Cardiac fibroblast (primary cell): ENCODE measurements around the gene DNAJB2.
"Not testable (repeated sequence)": the region's sequence is repeated elsewhere in the genome, so short reads cannot be mapped to it uniquely, and the experiment has no call there.

Experiments
- DNase-seq, 2 donors: peaks; one replicate each; pipeline versions ENCODE4 v3.0.0 to v3.0.0-alpha.2; 2010; ENCODE audit warnings: low read depth in 2 of 2
- H3K4me3 ChIP-seq, 2 donors: replicated peaks in 1 of 2; 1 replicate in 1 of 2; 2 replicates in 1 of 2; pipeline ENCODE4 v1.5.1; 2011; ENCODE audit warnings: low read depth in 2 of 2, low read length in 2 of 2, mild to moderate bottlenecking in 2 of 2, moderate library complexity in 1 of 2
- TF ChIP-seq, protein P1 (sequence below): IDR thresholded peaks from one replicate; pipeline ENCODE4 v1.5.1; 2011; ENCODE audit warnings: low read depth, mild to moderate bottlenecking, low read length, inconsistent platforms

Gene DNAJB2

DNA sequence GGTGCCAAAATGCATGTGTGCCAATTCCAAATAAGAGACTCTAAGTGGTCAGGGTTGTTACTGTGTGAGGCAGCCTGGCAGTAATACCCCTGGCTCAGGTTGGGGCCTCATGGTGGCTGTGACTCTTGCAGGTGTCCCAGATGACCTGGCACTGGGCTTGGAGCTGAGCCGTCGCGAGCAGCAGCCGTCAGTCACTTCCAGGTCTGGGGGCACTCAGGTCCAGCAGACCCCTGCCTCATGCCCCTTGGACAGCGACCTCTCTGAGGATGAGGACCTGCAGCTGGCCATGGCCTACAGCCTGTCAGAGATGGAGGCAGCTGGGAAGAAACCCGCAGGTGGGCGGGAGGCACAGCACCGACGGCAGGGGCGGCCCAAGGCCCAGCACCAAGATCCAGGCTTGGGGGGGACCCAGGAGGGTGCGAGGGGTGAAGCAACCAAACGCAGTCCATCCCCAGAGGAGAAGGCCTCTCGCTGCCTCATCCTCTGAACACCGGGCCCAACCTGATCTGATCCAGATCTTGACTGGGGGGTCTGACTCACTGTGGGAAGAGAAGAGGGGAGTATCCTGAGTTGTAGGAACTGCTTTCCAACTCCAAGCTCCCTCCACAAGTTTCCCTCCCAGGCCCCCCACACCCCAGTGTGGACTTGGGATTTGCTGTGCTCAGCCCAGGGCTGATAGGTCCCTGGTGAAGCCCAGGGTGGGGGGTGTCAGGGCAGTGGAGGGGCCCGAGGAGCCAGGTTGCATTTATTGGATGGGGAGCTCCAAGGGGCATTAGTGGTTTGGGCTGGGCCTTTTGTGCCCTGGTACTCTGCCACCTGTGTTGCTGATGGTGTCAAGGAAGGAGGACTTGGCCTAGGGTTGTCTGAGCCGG, 5.6 kb downstream of the DNAJB2 start:
- H3K4me3 ChIP-seq, result no peak overlapping the region
- no peak for DNase-seq
- TF ChIP-seq, protein P1, sequence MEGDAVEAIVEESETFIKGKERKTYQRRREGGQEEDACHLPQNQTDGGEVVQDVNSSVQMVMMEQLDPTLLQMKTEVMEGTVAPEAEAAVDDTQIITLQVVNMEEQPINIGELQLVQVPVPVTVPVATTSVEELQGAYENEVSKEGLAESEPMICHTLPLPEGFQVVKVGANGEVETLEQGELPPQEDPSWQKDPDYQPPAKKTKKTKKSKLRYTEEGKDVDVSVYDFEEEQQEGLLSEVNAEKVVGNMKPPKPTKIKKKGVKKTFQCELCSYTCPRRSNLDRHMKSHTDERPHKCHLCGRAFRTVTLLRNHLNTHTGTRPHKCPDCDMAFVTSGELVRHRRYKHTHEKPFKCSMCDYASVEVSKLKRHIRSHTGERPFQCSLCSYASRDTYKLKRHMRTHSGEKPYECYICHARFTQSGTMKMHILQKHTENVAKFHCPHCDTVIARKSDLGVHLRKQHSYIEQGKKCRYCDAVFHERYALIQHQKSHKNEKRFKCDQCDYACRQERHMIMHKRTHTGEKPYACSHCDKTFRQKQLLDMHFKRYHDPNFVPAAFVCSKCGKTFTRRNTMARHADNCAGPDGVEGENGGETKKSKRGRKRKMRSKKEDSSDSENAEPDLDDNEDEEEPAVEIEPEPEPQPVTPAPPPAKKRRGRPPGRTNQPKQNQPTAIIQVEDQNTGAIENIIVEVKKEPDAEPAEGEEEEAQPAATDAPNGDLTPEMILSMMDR, result no peak

GRCh38 chr2:219285373-219285735, 6.2 kb downstream of the DNAJB2 start:
- TF ChIP-seq, protein P1, result no peak
- no peak overlapping the region for H3K4me3 ChIP-seq
- no peak for DNase-seq

DNA sequence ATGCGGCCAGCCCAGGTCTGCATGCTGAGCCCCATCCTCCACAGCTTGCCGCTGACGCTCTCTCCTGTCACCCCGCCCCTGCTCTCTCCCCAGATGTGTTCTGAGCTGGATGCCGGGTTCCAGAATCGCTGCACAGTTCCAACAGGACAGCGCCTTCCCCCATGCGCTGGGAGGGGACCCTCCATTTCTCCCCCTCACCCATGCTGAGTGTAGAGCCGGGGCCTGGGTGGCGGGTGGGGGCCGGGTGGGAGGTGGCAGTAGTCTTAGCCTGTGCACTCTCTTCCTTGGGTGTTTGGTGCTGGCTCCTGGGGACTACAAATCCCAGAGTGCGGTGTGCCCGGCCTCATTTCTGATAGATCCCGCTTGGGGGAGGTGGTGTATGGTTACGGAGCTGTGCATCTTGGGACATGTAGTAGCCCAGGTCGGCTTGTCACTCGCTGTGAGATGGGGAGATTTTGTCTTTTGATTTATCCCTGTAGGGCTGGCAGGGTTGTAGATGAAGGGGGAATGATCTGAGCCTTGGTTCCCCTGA, 6.8 kb downstream of the DNAJB2 start:
- TF ChIP-seq, protein P1, result no peak
- DNase-seq, result peak in 1 of 2 donors; percentile 72
- H3K4me3 ChIP-seq, result no peak overlapping the region

DNA sequence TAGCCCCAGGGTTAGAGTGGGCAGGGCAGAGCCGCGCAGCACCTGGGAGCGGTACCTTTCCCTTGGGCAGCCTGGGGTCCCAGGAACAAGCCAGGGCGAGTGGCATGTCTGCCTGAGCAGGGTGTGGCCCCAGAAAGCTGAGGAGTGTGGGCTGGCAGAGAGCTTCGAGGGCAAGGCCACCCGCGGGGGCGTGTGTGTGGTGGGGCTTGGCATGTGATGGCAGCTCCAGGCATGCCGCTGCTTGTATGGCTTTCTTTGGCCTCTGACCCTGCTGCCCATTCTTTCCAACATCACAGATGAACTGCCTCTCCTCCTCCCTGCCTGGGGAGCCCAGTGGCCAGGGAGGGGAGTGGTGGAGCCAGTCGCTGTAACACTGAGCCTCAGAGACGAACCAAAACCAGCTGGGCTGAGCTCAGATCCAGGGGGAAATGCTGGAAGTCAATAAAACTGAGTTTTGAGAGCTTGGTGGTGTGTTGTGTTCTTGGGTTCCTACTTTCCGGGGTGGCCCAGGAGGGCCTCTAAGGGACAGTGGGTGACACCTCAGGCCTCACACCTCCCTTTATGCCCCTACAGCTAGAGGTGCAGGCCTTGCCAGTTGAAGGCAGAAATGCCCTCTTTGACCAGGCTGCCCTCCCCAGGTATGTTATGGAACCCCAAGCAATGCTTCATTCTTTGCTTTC, 7.4 kb downstream of the DNAJB2 start:
- DNase-seq, result peak in 1 of 2 donors; percentile 39
- no peak overlapping the region for H3K4me3 ChIP-seq
- TF ChIP-seq, protein P1, result no peak

DNA sequence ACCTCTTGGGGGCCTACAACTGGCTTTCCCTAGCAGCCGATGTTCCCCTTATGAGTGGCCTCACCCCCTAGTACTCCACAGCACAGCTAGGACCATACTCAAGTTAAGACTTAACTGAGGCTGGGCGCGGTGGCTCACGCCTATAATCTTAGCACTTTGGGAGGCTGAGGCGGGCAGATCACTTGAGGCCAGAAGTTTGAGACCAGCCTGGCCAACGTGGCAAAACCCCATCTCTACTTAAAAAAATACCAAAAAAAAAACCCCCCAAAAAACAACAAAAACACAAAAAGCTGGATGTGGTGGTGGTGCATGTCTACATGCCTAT, 7.9 kb downstream of the DNAJB2 start:
- not testable (repeated sequence) for DNase-seq, H3K4me3 ChIP-seq

- DNase-seq, result no peak
- TF ChIP-seq, protein P1, result no peak
- no peak overlapping the region for H3K4me3 ChIP-seq
Observed at GRCh38 chr2:219287580-219288265, 8.6 kb downstream of the DNAJB2 start.

- no peak overlapping the region for H3K4me3 ChIP-seq
- no peak for DNase-seq
- TF ChIP-seq, protein P1, result no peak
Observed at GRCh38 chr2:219289195-219289536, 10.0 kb downstream of the DNAJB2 start.
